ENCODE measurements around the gene XPO4.

The XPO4 gene

DNA sequence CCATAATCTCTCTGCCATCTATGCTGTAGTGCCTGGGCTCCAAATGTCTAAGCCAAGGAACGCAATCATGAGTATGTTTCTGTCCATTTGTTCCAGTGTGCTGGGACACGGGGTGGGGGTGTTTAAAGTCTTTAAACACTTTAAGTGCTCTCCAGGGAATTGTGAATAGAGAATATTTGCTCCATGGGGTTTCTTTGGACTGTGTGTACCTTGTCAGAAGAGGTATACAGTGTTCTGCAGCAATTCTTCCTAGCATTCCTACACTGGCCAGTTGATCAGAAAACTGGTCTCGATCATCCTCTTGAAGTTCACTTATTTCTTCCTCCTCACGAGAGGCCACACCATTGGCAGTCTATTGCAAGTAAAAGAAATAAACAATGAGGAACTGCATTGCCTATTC, 93.7 kb downstream of the XPO4 start:
- no peak overlapping the region for H4K8ac ChIP-seq (ENCODE audit: low read depth, low read length)
- H3K23ac ChIP-seq (ENCODE audit: low read length) = no peak overlapping the region
- no CpG with 5 or more reads among the region's 4 CpGs for WGBS (ENCODE audit: extremely low coverage, insufficient coverage, insufficient read length)

DNA sequence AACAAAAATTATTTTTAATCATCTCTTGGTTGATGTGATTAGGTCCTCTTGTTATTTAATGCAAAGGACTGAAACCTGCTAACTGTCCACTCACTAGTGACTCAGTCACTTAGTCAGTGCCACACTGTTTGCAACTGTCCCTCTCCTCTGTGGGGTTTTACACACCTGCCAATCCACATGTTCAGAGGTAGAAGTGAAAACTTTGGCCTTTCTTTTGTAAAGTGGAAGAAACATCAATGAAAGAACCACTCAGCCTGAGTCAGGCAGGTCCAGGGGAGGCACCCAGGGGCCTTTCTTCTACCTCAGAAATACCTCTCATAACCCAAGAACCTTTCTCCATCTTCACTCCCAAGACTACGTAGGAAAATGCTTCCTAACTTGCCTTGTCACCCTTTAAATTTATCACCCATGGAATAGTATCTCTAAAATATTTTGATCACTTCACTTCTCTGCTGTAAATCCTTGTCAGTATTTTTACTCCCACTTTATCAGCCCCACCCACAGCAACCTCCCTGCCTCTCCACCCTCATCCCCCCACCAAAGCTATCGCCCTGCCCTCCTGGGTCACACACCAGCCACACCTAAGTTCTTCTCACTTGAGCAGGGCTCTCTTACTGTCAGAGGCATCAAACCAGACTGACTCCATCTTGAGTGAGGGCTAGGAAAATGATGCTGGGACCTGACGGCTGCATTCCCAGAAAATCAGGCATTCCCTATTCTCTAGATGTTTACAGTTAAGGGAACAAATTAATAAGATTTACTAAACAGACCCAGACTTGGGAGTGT, 99.2 kb downstream of the XPO4 start:
- Histone ChIP-seq H3K4me1 (ENCODE audit: control insufficient read depth in 1 of 2, insufficient read depth in 2 of 2, low read length in 2 of 2) (no peaks in the 10 kb centered on the region), H3K36me3 (ENCODE audit: control insufficient read depth in 1 of 2, insufficient read depth in 2 of 2, low read length in 2 of 2) (peaks cover 5 to 8% of the 10 kb centered on the region in 2 experiments), H3K9me3 (ENCODE audit: insufficient read depth, low read depth, low read length) (no peaks in the 10 kb centered on the region), H3K9ac (ENCODE audit: low read length) (no peak overlapping the region), H4K8ac (ENCODE audit: low read depth, low read length) (peak overlapping the region; percentile 4), H4K12ac (ENCODE audit: low read depth, low read length) (no peak overlapping the region), H4K91ac (ENCODE audit: low read depth, low read length) (no peak overlapping the region), H3K27ac (ENCODE audit: low read depth, low read length) (no peak overlapping the region), H3K79me1 (ENCODE audit: low read length) (no peaks in the 10 kb centered on the region), H3K4ac (ENCODE audit: low read depth, low read length) (no peak overlapping the region), H2BK120ac (ENCODE audit: insufficient read depth, low read length, poor library complexity) (no peak overlapping the region), H3K14ac (ENCODE audit: low read length) (no peak overlapping the region), H3K4me3 (ENCODE audit: low read depth, low read length) (no peak overlapping the region), H3K79me2 (ENCODE audit: control insufficient read depth, insufficient read depth, low read length, poor library complexity) (no peaks in the 10 kb centered on the region), H2AFZ (ENCODE audit: insufficient read depth, low read length, poor library complexity) (no peak overlapping the region), H2AK5ac (ENCODE audit: low read length) (no peak overlapping the region), H3K27me3 (ENCODE audit: insufficient read depth, low read length) (no peaks in the 10 kb centered on the region), H3K4me2 (ENCODE audit: low read length) (no peak overlapping the region), H3K23ac (ENCODE audit: low read length) (no peak overlapping the region), H2BK12ac (ENCODE audit: low read length) (no peak overlapping the region), H3K18ac (ENCODE audit: low read length) (no peak overlapping the region), H2BK5ac (ENCODE audit: low read depth, low read length, poor library complexity) (no peak overlapping the region)
- WGBS (ENCODE audit: extremely low coverage, insufficient coverage, insufficient read length) = no CpG with 5 or more reads among the region's 3 CpGs
- DNase-seq = no peak

More for the DNA sequence above, 93.7 kb downstream of the XPO4 start:
- Histone ChIP-seq H3K9ac (ENCODE audit: low read length) (no peak overlapping the region), H3K27ac (ENCODE audit: low read depth, low read length) (no peak overlapping the region), H3K27me3 (ENCODE audit: insufficient read depth, low read length) (no peaks in the 10 kb centered on the region), H3K36me3 (ENCODE audit: control insufficient read depth in 1 of 2, insufficient read depth in 2 of 2, low read length in 2 of 2) (peaks cover 2 to 4% of the 10 kb centered on the region in 2 experiments), H3K4me1 (ENCODE audit: control insufficient read depth in 1 of 2, insufficient read depth in 2 of 2, low read length in 2 of 2) (no peaks in the 10 kb centered on the region), H3K9me3 (ENCODE audit: insufficient read depth, low read depth, low read length) (no peaks in the 10 kb centered on the region), H4K91ac (ENCODE audit: low read depth, low read length) (no peak overlapping the region), H3K4me3 (ENCODE audit: low read depth, low read length) (no peak overlapping the region), H2AK5ac (ENCODE audit: low read length) (no peak overlapping the region), H3K79me2 (ENCODE audit: control insufficient read depth, insufficient read depth, low read length, poor library complexity) (no peaks in the 10 kb centered on the region), H4K12ac (ENCODE audit: low read depth, low read length) (no peak overlapping the region), H3K4ac (ENCODE audit: low read depth, low read length) (no peak overlapping the region), H2BK120ac (ENCODE audit: insufficient read depth, low read length, poor library complexity) (no peak overlapping the region), H2BK12ac (ENCODE audit: low read length) (no peak overlapping the region), H2AFZ (ENCODE audit: insufficient read depth, low read length, poor library complexity) (no peak overlapping the region), H3K18ac (ENCODE audit: low read length) (no peak overlapping the region), H3K79me1 (ENCODE audit: low read length) (no peaks in the 10 kb centered on the region), H3K14ac (ENCODE audit: low read length) (no peak overlapping the region), H3K4me2 (ENCODE audit: low read length) (no peak overlapping the region), H2BK5ac (ENCODE audit: low read depth, low read length, poor library complexity) (no peak overlapping the region)
- no peak for DNase-seq

GRCh38 chr13:20801707-20802106, 100.8 kb downstream of the XPO4 start:
- H3K27me3 ChIP-seq (ENCODE audit: insufficient read depth, low read length) = no peaks in the 10 kb centered on the region
- H3K4me2 ChIP-seq (ENCODE audit: low read length) = no peak overlapping the region
- no peaks in the 10 kb centered on the region for H3K79me1 ChIP-seq (ENCODE audit: low read length)
- H3K27ac ChIP-seq (ENCODE audit: low read depth, low read length) = no peak overlapping the region
- no peak overlapping the region for H3K14ac ChIP-seq (ENCODE audit: low read length)
- no peaks in the 10 kb centered on the region for H3K4me1 ChIP-seq (ENCODE audit: control insufficient read depth in 1 of 2, insufficient read depth in 2 of 2, low read length in 2 of 2)
- H2AFZ ChIP-seq (ENCODE audit: insufficient read depth, low read length, poor library complexity) = no peak overlapping the region
- no peak overlapping the region for H2AK5ac ChIP-seq (ENCODE audit: low read length)
- no peak overlapping the region for H3K18ac ChIP-seq (ENCODE audit: low read length)
- H3K36me3 ChIP-seq (ENCODE audit: control insufficient read depth in 1 of 2, insufficient read depth in 2 of 2, low read length in 2 of 2) = peaks cover 7 to 9% of the 10 kb centered on the region in 2 experiments
- H3K4ac ChIP-seq (ENCODE audit: low read depth, low read length) = no peak overlapping the region
- H3K9me3 ChIP-seq (ENCODE audit: insufficient read depth, low read depth, low read length) = no peaks in the 10 kb centered on the region
- no peak overlapping the region for H3K9ac ChIP-seq (ENCODE audit: low read length)
- no peak overlapping the region for H4K12ac ChIP-seq (ENCODE audit: low read depth, low read length)
- H2BK5ac ChIP-seq (ENCODE audit: low read depth, low read length, poor library complexity) = no peak overlapping the region
- no peak overlapping the region for H3K23ac ChIP-seq (ENCODE audit: low read length)
- no peak overlapping the region for H3K4me3 ChIP-seq (ENCODE audit: low read depth, low read length)
- H3K79me2 ChIP-seq (ENCODE audit: control insufficient read depth, insufficient read depth, low read length, poor library complexity) = no peaks in the 10 kb centered on the region
- no peak overlapping the region for H2BK120ac ChIP-seq (ENCODE audit: insufficient read depth, low read length, poor library complexity)
- no peak for DNase-seq
- no peak overlapping the region for H4K91ac ChIP-seq (ENCODE audit: low read depth, low read length)
- no peak overlapping the region for H2BK12ac ChIP-seq (ENCODE audit: low read length)
- WGBS (ENCODE audit: extremely low coverage, insufficient coverage, insufficient read length) = no CpG with 5 or more reads among the region's 2 CpGs
- no peak overlapping the region for H4K8ac ChIP-seq (ENCODE audit: low read depth, low read length)

- no CpG with 5 or more reads among the region's 6 CpGs for WGBS (ENCODE audit: extremely low coverage, insufficient coverage, insufficient read length)
- H3K4me2 ChIP-seq (ENCODE audit: low read length) = no peak overlapping the region
Observed at GRCh38 chr13:20799726-20800416, 102.7 kb downstream of the XPO4 start.

More at GRCh38 chr13:20799726-20800416, 102.7 kb downstream of the XPO4 start:
- H4K8ac ChIP-seq (ENCODE audit: low read depth, low read length) = no peak overlapping the region
- no peak overlapping the region for H2BK120ac ChIP-seq (ENCODE audit: insufficient read depth, low read length, poor library complexity)
- no peak overlapping the region for H4K91ac ChIP-seq (ENCODE audit: low read depth, low read length)
- no peak overlapping the region for H2BK12ac ChIP-seq (ENCODE audit: low read length)
- H3K9me3 ChIP-seq (ENCODE audit: insufficient read depth, low read depth, low read length) = no peaks in the 10 kb centered on the region
- no peak for DNase-seq
- H3K27ac ChIP-seq (ENCODE audit: low read depth, low read length) = no peak overlapping the region
- no peak overlapping the region for H2BK5ac ChIP-seq (ENCODE audit: low read depth, low read length, poor library complexity)
- H3K27me3 ChIP-seq (ENCODE audit: insufficient read depth, low read length) = no peaks in the 10 kb centered on the region
- H3K79me1 ChIP-seq (ENCODE audit: low read length) = no peaks in the 10 kb centered on the region
- no peak overlapping the region for H2AK5ac ChIP-seq (ENCODE audit: low read length)
- no peak overlapping the region for H3K18ac ChIP-seq (ENCODE audit: low read length)
- H3K4me1 ChIP-seq (ENCODE audit: control insufficient read depth in 1 of 2, insufficient read depth in 2 of 2, low read length in 2 of 2) = no peaks in the 10 kb centered on the region
- peaks cover 10 to 11% of the 10 kb centered on the region in 2 experiments for H3K36me3 ChIP-seq (ENCODE audit: control insufficient read depth in 1 of 2, insufficient read depth in 2 of 2, low read length in 2 of 2)
- no peak overlapping the region for H3K23ac ChIP-seq (ENCODE audit: low read length)
- no peaks in the 10 kb centered on the region for H3K79me2 ChIP-seq (ENCODE audit: control insufficient read depth, insufficient read depth, low read length, poor library complexity)
- no peak overlapping the region for H4K12ac ChIP-seq (ENCODE audit: low read depth, low read length)
- H2AFZ ChIP-seq (ENCODE audit: insufficient read depth, low read length, poor library complexity) = no peak overlapping the region
- H3K4ac ChIP-seq (ENCODE audit: low read depth, low read length) = no peak overlapping the region
- H3K14ac ChIP-seq (ENCODE audit: low read length) = no peak overlapping the region
- no peak overlapping the region for H3K4me3 ChIP-seq (ENCODE audit: low read depth, low read length)
- H3K9ac ChIP-seq (ENCODE audit: low read length) = no peak overlapping the region

Data from trophoblast cell (in vitro differentiated cells and primary cell).